OCI-LY1 (cell line): ENCODE data around the gene PITPNM3.

Experiments used
- H2AFZ ChIP-seq: fragments of 200-600 bp; sonication (generic), shearing (Covaris generic); 2 replicates; pipeline ENCODE4 v1.6.0; 2014; ENCODE audit warnings: antibody characterized with exemption, mild to moderate bottlenecking, low read length
- H3F3A ChIP-seq: fragments of 200-600 bp; sonication (generic), shearing (Covaris generic); 2 replicates; pipeline ENCODE4 v1.6.0; 2014; ENCODE audit warnings: mild to moderate bottlenecking, antibody characterized with exemption, low read length, moderate library complexity; ENCODE audit not compliant: insufficient read depth
- H3K27ac ChIP-seq: fragments of 200-600 bp; sonication (generic); 2 replicates; pipeline ENCODE4 v1.5.1; 2014; ENCODE audit warnings: low read length, mixed run types, mild to moderate bottlenecking, low read depth; ENCODE audit not compliant: poor library complexity, severe bottlenecking
- H3K27me3 ChIP-seq: fragments of 200-600 bp; sonication (generic); 2 replicates; pipeline ENCODE4 v1.6.0; 2014; ENCODE audit warnings: antibody characterized with exemption, mild to moderate bottlenecking, low read length, moderate library complexity; ENCODE audit not compliant: insufficient read depth
- H3K36me3 ChIP-seq: fragments of 200-600 bp; sonication (generic); 2 replicates; pipeline ENCODE4 v1.6.1; 2014; ENCODE audit warnings: mild to moderate bottlenecking, antibody characterized with exemption, low read length, moderate library complexity, mixed read lengths; ENCODE audit not compliant: insufficient read depth
- H3K4me1 ChIP-seq: fragments of 200-600 bp; sonication (generic); 2 replicates; pipeline ENCODE4 v1.5.1; 2014; ENCODE audit warnings: mild to moderate bottlenecking, low read length, moderate library complexity; ENCODE audit not compliant: insufficient read depth, severe bottlenecking
- H3K4me2 ChIP-seq: fragments of 200-600 bp; sonication (generic), shearing (Covaris generic); 2 replicates; pipeline ENCODE4 v1.6.1; 2014; ENCODE audit warnings: low read length
- H3K4me3 ChIP-seq: fragments of 200-600 bp; sonication (generic); 2 replicates; pipeline ENCODE4 v1.5.1; 2014; ENCODE audit warnings: low read length, low read depth, mild to moderate bottlenecking, mixed read lengths; ENCODE audit not compliant: poor library complexity, severe bottlenecking
- H3K79me2 ChIP-seq: fragments of 200-600 bp; shearing (Covaris generic); 2 replicates; pipeline ENCODE4 v1.6.1; 2016; ENCODE audit warnings: mixed run types, low read length, mixed read lengths; ENCODE audit not compliant: insufficient read depth
- H3K9ac ChIP-seq: fragments of 200-600 bp; sonication (generic), shearing (Covaris generic); 2 replicates; pipeline ENCODE4 v1.6.1; 2014; ENCODE audit warnings: mild to moderate bottlenecking, low read length, mixed read lengths
- H3K9me2 ChIP-seq: fragments of 200-600 bp; sonication (generic), shearing (Covaris generic); 2 replicates; pipeline ENCODE4 v1.6.1; 2014; ENCODE audit warnings: low read depth, mild to moderate bottlenecking, low read length, mixed read lengths
- H3K9me3 ChIP-seq: fragments of 200-600 bp; shearing (Covaris generic); 2 replicates; pipeline ENCODE4 v1.6.1; 2014; ENCODE audit warnings: low read length, mixed read lengths
- H4K20me1 ChIP-seq: fragments of 200-600 bp; sonication (generic), shearing (Covaris generic); 2 replicates; pipeline ENCODE4 v1.6.0; 2016; ENCODE audit warnings: mild to moderate bottlenecking, low read length; ENCODE audit not compliant: insufficient read depth
- EZH2 ChIP-seq: fragments of 200-600 bp; sonication (generic), shearing (Covaris generic); IDR thresholded peaks from 2 replicates; pipeline ENCODE4 v1.8.0; 2017; ENCODE audit warnings: borderline replicate concordance, mixed run types, mild to moderate bottlenecking, antibody characterized with exemption, low read length, moderate library complexity, mixed read lengths
- TF ChIP-seq, protein P1 (sequence below): fragments of 200-600 bp; sonication (generic), shearing (Covaris generic); IDR thresholded peaks from 2 replicates; pipeline ENCODE4 v1.5.1; 2017; ENCODE audit warnings: mild to moderate bottlenecking, antibody characterized with exemption, low read length, moderate library complexity, mixed read lengths

PITPNM3 gene

DNA sequence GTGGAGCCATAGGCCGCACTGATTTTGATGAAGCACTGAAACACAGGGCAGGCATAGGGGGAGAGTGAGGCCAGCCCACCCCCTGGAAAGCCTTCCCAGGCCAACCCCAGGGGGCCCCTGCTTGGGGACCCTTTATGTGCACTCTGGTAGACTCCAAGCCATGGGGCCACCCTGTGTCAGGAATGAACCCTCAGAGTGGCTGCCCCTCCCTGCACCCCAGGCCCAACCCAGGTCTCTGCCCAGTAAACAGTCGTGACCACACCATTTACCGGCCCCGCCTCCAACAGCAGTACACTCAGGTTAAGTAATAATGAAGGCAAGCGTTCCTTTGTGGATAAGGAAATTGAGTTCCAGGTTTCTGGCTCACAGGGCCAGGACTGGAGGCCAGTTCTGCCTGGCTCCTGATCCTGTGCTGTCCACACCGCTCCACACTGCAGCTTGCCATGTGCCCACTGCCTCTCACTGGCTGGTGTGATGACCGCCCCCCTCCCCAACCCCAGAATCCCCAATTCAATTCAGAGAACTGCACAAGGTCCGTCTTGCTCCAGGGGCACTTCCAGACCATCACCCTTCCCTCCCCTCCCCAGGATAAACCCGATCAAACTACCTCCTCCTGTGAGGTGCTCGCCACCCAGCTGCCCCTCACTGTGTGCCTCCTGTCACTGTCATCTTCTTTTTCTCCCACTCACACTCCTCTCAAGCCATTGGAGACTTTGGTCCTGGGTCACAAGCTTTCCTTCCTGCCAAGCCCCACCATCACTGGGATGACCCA lies 98.5 kb downstream of the PITPNM3 start:
- no peaks in the 10 kb centered on the region for H3K79me2 ChIP-seq
- no peaks in the 10 kb centered on the region for H4K20me1 ChIP-seq
- H3K36me3 ChIP-seq: no peaks in the 10 kb centered on the region
- no peaks in the 10 kb centered on the region; the same call in 1 of the 2 replicates for H3K27me3 ChIP-seq
- no peak for TF ChIP-seq EZH2
- TF ChIP-seq, protein P1, sequence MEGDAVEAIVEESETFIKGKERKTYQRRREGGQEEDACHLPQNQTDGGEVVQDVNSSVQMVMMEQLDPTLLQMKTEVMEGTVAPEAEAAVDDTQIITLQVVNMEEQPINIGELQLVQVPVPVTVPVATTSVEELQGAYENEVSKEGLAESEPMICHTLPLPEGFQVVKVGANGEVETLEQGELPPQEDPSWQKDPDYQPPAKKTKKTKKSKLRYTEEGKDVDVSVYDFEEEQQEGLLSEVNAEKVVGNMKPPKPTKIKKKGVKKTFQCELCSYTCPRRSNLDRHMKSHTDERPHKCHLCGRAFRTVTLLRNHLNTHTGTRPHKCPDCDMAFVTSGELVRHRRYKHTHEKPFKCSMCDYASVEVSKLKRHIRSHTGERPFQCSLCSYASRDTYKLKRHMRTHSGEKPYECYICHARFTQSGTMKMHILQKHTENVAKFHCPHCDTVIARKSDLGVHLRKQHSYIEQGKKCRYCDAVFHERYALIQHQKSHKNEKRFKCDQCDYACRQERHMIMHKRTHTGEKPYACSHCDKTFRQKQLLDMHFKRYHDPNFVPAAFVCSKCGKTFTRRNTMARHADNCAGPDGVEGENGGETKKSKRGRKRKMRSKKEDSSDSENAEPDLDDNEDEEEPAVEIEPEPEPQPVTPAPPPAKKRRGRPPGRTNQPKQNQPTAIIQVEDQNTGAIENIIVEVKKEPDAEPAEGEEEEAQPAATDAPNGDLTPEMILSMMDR: no peak
- H3K4me2 ChIP-seq: no peak overlapping the region
- H3K4me3 ChIP-seq: no peak overlapping the region
- H3K9ac ChIP-seq: no peak overlapping the region
- H3K9me3 ChIP-seq: no peaks in the 10 kb centered on the region
- H3K27ac ChIP-seq: no peak overlapping the region
- H3F3A ChIP-seq: no peaks in the 10 kb centered on the region
- H3K9me2 ChIP-seq: no peaks in the 10 kb centered on the region
- H2AFZ ChIP-seq: no peak overlapping the region
- H3K4me1 ChIP-seq: no peaks in the 10 kb centered on the region

DNA sequence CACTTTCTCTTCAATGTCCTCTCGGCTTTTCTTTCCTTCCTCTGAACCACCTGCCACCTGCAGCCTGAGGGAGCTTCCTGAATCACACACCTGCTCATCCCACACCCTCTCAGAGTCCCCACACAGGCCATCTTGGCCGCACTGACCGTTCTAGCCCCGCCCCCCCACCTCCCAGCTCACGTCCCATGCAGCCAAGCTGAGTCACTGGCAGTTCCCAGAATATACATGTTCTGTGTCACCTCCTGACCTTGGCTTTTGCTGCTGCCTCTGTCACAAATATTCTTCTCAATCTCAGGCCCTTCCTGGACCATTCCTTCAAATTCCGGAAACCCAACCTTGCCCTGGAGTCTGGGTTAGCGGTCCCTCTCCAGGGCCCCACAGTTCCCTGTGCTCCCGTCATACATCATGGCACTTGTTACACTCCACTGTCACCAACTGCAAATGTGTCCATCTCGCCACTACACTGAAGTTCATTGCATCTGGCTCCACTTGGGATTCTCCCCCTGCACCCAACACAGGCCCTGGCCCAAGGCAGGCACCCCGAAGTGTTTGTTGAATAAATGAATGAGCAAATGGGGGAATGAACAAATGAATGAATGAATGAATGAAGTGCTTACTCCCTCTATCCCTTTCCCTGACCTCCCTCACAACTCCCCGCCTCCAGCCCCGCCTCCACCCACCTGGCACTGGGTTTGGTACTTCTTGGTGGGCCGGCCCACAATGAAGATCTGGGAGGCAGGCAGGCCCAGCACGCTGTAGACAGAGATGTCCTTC lies 99.3 kb downstream of the PITPNM3 start:
- Histone ChIP-seq H3K79me2 (no peaks in the 10 kb centered on the region), H3K4me1 (no peaks in the 10 kb centered on the region), H2AFZ (no peak overlapping the region), H3K9me3 (no peaks in the 10 kb centered on the region), H3K9ac (no peak overlapping the region), H3K4me3 (no peak overlapping the region), H4K20me1 (no peaks in the 10 kb centered on the region), H3K9me2 (no peaks in the 10 kb centered on the region), H3K4me2 (no peak overlapping the region), H3K27me3 (no peaks in the 10 kb centered on the region; the same call in 1 of the 2 replicates), H3K27ac (no peak overlapping the region), H3F3A (no peaks in the 10 kb centered on the region), H3K36me3 (no peaks in the 10 kb centered on the region)
- TF ChIP-seq, protein P1: no peak
- TF ChIP-seq EZH2: no peak

DNA sequence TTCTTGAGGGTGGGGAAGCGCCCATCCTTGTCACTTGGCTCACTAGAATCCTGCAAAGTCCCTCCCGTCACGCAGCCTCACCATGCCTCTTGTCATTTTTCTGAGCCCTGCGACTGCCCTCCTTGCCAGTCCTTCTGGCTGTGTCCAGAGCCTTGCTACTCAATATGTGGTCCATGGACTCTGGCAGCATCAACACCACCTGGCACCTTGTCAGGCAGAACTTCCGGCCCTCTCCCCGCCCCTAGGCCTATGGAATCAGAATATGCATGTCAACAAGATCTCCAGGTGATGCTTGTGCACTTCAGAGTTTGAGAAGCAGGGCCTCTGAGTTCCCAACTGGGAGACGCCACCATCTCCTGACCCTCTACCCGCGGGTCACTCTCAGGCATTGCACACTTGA lies 100.0 kb downstream of the PITPNM3 start:
- no peaks in the 10 kb centered on the region; the same call in 1 of the 2 replicates for H3K27me3 ChIP-seq
- no peak overlapping the region for H3K4me2 ChIP-seq
- no peaks in the 10 kb centered on the region for H3K36me3 ChIP-seq
- H3K9me2 ChIP-seq: no peaks in the 10 kb centered on the region
- no peaks in the 10 kb centered on the region for H3K9me3 ChIP-seq
- no peaks in the 10 kb centered on the region for H4K20me1 ChIP-seq
- no peak overlapping the region for H3K27ac ChIP-seq
- H2AFZ ChIP-seq: no peak overlapping the region
- no peaks in the 10 kb centered on the region for H3K4me1 ChIP-seq
- no peak overlapping the region for H3K4me3 ChIP-seq
- H3K79me2 ChIP-seq: no peaks in the 10 kb centered on the region
- no peaks in the 10 kb centered on the region for H3F3A ChIP-seq
- no peak for TF ChIP-seq EZH2
- TF ChIP-seq, protein P1: no peak
- H3K9ac ChIP-seq: no peak overlapping the region
